ENCODE measurements around the gene ABI2. TPM values are rescaled to one million over a fixed set of nuclear protein-coding genes. Genes with fewer than 3 reads are reported as not detected.

Gene ABI2
- total and polyA plus RNA-seq, 2 of the 4 experiments (the other 2 are of a cell fraction), result 35.7 to 54.0 TPM

GRCh38 chr2:203347375-203347774 lies 19.2 kb downstream of the ABI2 start:
- no CpG with 5 or more reads among the region's 4 CpGs for WGBS, 2 experiments (ENCODE audit: extremely low coverage in 2 of 2, insufficient read length in 1 of 2)
- intact Hi-C loops (cut with micrococcal nuclease) (no loop called here), dilution Hi-C loops (cut with HindIII; ENCODE audit: low sequenced_read_pairs, unreplicated experiment) (no loop called here), in situ Hi-C loops (cut with MboI; ENCODE audit: low sequenced_read_pairs) (no loop called here)
- Histone ChIP-seq H3K9ac (ENCODE audit: low read depth, low read length) (no peak overlapping the region), H3K23ac (ENCODE audit: low read depth, low read length) (no peak overlapping the region), H3K4me2 (ENCODE audit: low read depth, low read length) (no peak overlapping the region), H2AK5ac (ENCODE audit: low read depth, low read length) (no peak overlapping the region), H3K79me1 (ENCODE audit: low read depth in 1 of 2, low read length in 2 of 2) (peaks cover 36 to 61% of the 10 kb centered on the region in 2 experiments), H3K9me1 (ENCODE audit: insufficient read depth, low read length) (peaks cover 3% of the 10 kb centered on the region), H2AK9ac (replicated peaks; ENCODE audit: low read depth, low read length, poor library complexity) (no peak overlapping the region), H3K4me3 (ENCODE audit: insufficient read depth, low read depth, low read length) (no peak overlapping the region), H3K27me3 (ENCODE audit: control insufficient read depth, insufficient read depth, low read length) (no peaks in the 10 kb centered on the region), H3K9me3 (ENCODE audit: control insufficient read depth, insufficient read depth, low read length) (no peaks in the 10 kb centered on the region), H2AFZ (replicated peaks; ENCODE audit: low read length, poor library complexity) (no peak overlapping the region), H2BK20ac (ENCODE audit: low read depth, low read length) (no peak overlapping the region), H3K4ac (ENCODE audit: low read depth, low read length) (no peak overlapping the region), H3K18ac (ENCODE audit: low read depth, low read length) (no peak overlapping the region), H3K14ac (replicated peaks; ENCODE audit: low read depth, low read length) (no peak overlapping the region), H3K36me3 (ENCODE audit: control insufficient read depth, insufficient read depth, low read length) (peaks cover 4% of the 10 kb centered on the region; the same call in 1 of the 2 replicates), H2BK120ac (ENCODE audit: low read depth, low read length) (no peak overlapping the region), H4K20me1 (ENCODE audit: insufficient read depth, low read length) (peaks cover 9% of the 10 kb centered on the region; the same call in 1 of the 2 replicates), H3K27ac (ENCODE audit: insufficient read depth, low read length) (no peak overlapping the region), H3K4me1 (ENCODE audit: control insufficient read depth, insufficient read depth, low read length) (no peaks in the 10 kb centered on the region), H2BK15ac (ENCODE audit: low read depth, low read length) (no peak overlapping the region), H2BK5ac (ENCODE audit: low read depth, low read length, poor library complexity, severe bottlenecking) (no peak overlapping the region), H4K5ac (ENCODE audit: low read depth, low read length) (no peak overlapping the region), H3K56ac (ENCODE audit: extremely low read depth, insufficient read depth, low read length) (no peak overlapping the region), H4K8ac (ENCODE audit: low read depth in 2 of 2, low read length in 2 of 2) (no peak overlapping the region), H4K91ac (ENCODE audit: insufficient read depth, low read depth, low read length) (no peak overlapping the region)
- ATAC-seq (ENCODE audit: low read depth) (no peak), DNase-seq (no peak)
- TF ChIP-seq CEBPB (IDR thresholded peaks at IDR 0.05; ENCODE audit: low read depth, low read length) (no peak), USF2 (IDR thresholded peaks at IDR 0.05; ENCODE audit: low read depth, low read length) (no peak), CHD1 (IDR thresholded peaks at IDR 0.05; ENCODE audit: low read depth, low read length) (no peak), BHLHE40 (IDR thresholded peaks at IDR 0.05; ENCODE audit: low read depth, low read length) (no peak), RAD21 (IDR thresholded peaks at IDR 0.05; ENCODE audit: low read length) (no peak), POLR2A (IDR thresholded peaks at IDR 0.05; ENCODE audit: low read depth, low read length) (no peak), NFE2L2 (IDR thresholded peaks at IDR 0.05; ENCODE audit: low read depth, low read length) (no peak), SMC3 (IDR thresholded peaks at IDR 0.05; ENCODE audit: low read depth, low read length) (no peak), RCOR1 (IDR thresholded peaks at IDR 0.05; ENCODE audit: insufficient replicate concordance, low read length) (no peak), ELK1 (IDR thresholded peaks at IDR 0.05; ENCODE audit: borderline replicate concordance, low read depth, low read length) (no peak), MAFK (IDR thresholded peaks at IDR 0.05; ENCODE audit: low read depth, low read length) (no peak), CTCF (conservative IDR thresholded peaks at IDR 0.05; ENCODE audit: low read depth, low read length) (no peak), MXI1 (IDR thresholded peaks at IDR 0.05; ENCODE audit: borderline replicate concordance, low read depth, low read length) (no peak), RFX5 (IDR thresholded peaks at IDR 0.05; ENCODE audit: low read depth, low read length) (no peak), FOS (IDR thresholded peaks at IDR 0.05; ENCODE audit: low read depth, low read length) (no peak), MAZ (IDR thresholded peaks at IDR 0.05; ENCODE audit: borderline replicate concordance, low read depth, low read length) (no peak)
- ChIA-PET CTCF (no interaction called here), POLR2A (ENCODE audit: unreplicated experiment) (no interaction called here)
- no TSS peak for BruUV-seq (replicated peaks)
